Epithelial cell of proximal tubule (primary cell): ENCODE results near the gene NRDC. TPM values are rescaled to one million over a fixed set of nuclear protein-coding genes. Genes with fewer than 3 reads are reported as not detected.
A peak's percentile ranks its signal among the peaks of the same experiment; 100 is the strongest.

ENCODE experiments used
- DNase-seq: peaks from one replicate; pipeline ENCODE4 v3.0.0-alpha.2; 2011; ENCODE audit warnings: low read depth
- H3K4me3 ChIP-seq: 2 replicates; pipeline ENCODE4 v1.5.1; 2011; ENCODE audit warnings: low read depth, mild to moderate bottlenecking, low read length
- CTCF ChIP-seq: conservative IDR thresholded peaks from 2 replicates; pipeline ENCODE4 v1.5.1; 2012; ENCODE audit warnings: low read depth, mild to moderate bottlenecking, low read length
- total RNA-seq: library from RNA; depleted of rRNA; stranded (reverse); fragments of >200 nt; gene quantifications from 2 replicates; pipeline ENCODE4 v1.2.3, GENCODE V29; 2015

The NRDC gene
- total RNA-seq, 1 donor from 2014 or later, result 46.0 TPM

GRCh38 chr1:51794260-51794659 lies 84.3 kb downstream of the NRDC start:
- no peak for DNase-seq
- no peak overlapping the region for H3K4me3 ChIP-seq
- TF ChIP-seq CTCF, result no peak

GRCh38 chr1:51792864-51793263 lies 85.7 kb downstream of the NRDC start:
- no peak overlapping the region for H3K4me3 ChIP-seq
- DNase-seq, result peak; percentile 32
- TF ChIP-seq CTCF, result peak; percentile 23

GRCh38 chr1:51791888-51792287 lies 86.6 kb downstream of the NRDC start:
- H3K4me3 ChIP-seq, result no peak overlapping the region
- no peak for TF ChIP-seq CTCF
- no peak for DNase-seq

- no peak for TF ChIP-seq CTCF
These were observed 88.1 kb downstream of the NRDC start for GRCh38 chr1:51790385-51790784.

GRCh38 chr1:51789342-51789741 lies 89.2 kb downstream of the NRDC start:
- no peak for TF ChIP-seq CTCF
- no peak for DNase-seq
- H3K4me3 ChIP-seq, result no peak overlapping the region

More at GRCh38 chr1:51790385-51790784, 88.1 kb downstream of the NRDC start:
- H3K4me3 ChIP-seq, result no peak overlapping the region
- no peak for DNase-seq

- no peak overlapping the region for H3K4me3 ChIP-seq
- no peak for DNase-seq
- no peak for TF ChIP-seq CTCF
These were observed 89.6 kb downstream of the NRDC start for GRCh38 chr1:51788938-51789337.

GRCh38 chr1:51784997-51785421 lies 93.5 kb downstream of the NRDC start:
- TF ChIP-seq CTCF, result no peak
- no peak overlapping the region for H3K4me3 ChIP-seq
- DNase-seq, result no peak
